ENCODE results near the gene MRTFA. TPM values are rescaled to one million over a fixed set of nuclear protein-coding genes. Genes with fewer than 3 reads are reported as not detected.

The MRTFA gene
- total RNA-seq, 6 experiments from 2014 or later: 9.3 to 20.6 (median 16.3) TPM

GRCh38 chr22:40388231-40388630 lies 248.3 kb downstream of the MRTFA start:
- TF ChIP-seq, protein P1, sequence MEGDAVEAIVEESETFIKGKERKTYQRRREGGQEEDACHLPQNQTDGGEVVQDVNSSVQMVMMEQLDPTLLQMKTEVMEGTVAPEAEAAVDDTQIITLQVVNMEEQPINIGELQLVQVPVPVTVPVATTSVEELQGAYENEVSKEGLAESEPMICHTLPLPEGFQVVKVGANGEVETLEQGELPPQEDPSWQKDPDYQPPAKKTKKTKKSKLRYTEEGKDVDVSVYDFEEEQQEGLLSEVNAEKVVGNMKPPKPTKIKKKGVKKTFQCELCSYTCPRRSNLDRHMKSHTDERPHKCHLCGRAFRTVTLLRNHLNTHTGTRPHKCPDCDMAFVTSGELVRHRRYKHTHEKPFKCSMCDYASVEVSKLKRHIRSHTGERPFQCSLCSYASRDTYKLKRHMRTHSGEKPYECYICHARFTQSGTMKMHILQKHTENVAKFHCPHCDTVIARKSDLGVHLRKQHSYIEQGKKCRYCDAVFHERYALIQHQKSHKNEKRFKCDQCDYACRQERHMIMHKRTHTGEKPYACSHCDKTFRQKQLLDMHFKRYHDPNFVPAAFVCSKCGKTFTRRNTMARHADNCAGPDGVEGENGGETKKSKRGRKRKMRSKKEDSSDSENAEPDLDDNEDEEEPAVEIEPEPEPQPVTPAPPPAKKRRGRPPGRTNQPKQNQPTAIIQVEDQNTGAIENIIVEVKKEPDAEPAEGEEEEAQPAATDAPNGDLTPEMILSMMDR (IDR thresholded peaks at IDR 0.05): no peak
- no peak for TF ChIP-seq POLR2A (IDR thresholded peaks at IDR 0.05)
- intact Hi-C loops (cut with DNase I): no loop called here
- DNase-seq: no peak
- no peak for ATAC-seq
- no peaks in the 10 kb centered on the region for H3K36me3 ChIP-seq
- no peak overlapping the region for H3K27ac ChIP-seq
- no peak overlapping the region for H3K4me3 ChIP-seq
- H3K9me3 ChIP-seq: no peaks in the 10 kb centered on the region
- H3K27me3 ChIP-seq: no peaks in the 10 kb centered on the region
- 74% methylated on average over 4 of the region's 4 CpGs for WGBS (ENCODE audit: insufficient coverage, low coverage, low lambda C conversion rate, missing lambda C conversion rate)
- peaks cover 0 to 7% (median 0%) of the 10 kb centered on the region in 4 donors for H3K4me1 ChIP-seq

GRCh38 chr22:40387746-40388145 lies 248.8 kb downstream of the MRTFA start:
- no peak for DNase-seq
- no peaks in the 10 kb centered on the region for H3K9me3 ChIP-seq

DNA sequence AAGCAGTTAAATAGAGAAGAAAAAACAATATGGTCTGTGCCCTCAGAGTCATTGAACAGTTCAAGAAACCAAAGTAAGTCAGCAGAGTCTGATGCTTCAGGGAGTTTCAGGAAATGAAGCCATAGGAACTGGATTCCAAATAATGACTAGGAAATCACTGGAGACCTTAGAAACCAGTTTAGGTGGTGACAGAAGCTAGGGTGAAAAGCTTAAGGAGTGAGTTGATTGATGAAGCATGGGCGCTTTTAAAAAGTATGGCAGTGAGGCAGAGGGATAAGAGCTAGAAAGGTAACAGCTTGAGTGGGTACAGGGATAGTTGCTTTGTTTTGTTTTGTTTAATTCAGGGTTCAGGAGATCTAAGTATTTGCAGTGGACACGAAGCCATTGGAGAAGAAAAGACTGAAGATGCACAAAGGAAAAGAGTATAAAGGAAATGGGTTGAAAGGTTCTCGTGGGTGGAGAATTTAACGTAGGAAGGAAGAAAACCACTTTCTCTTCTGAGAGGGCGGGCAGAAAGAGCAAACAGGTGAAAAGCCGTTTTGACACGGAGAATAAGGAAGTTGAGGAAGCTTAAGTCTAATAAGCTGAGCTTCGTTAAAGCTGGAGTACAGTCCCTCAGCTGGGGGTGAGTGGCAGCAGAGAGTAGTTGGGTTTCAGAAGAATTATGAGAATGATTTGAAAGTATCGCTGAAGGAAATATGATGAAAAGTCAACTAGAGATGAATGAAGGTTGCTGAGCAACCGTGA lies 251.3 kb downstream of the MRTFA start:
- Histone ChIP-seq H3K27me3 (no peaks in the 10 kb centered on the region), H3K4me1 (peaks cover 0 to 7% (median 0%) of the 10 kb centered on the region in 4 donors), H3K36me3 (no peaks in the 10 kb centered on the region), H3K9me3 (no peaks in the 10 kb centered on the region), H3K27ac (no peak overlapping the region), H3K4me3 (no peak overlapping the region)
- WGBS (ENCODE audit: insufficient coverage, low coverage, low lambda C conversion rate, missing lambda C conversion rate): 47% methylated on average over 10 of the region's 10 CpGs
- ATAC-seq: no peak
- DNase-seq: no peak
- intact Hi-C loops (cut with DNase I): no loop called here
- TF ChIP-seq, protein P1 (IDR thresholded peaks at IDR 0.05): no peak
- TF ChIP-seq POLR2A (IDR thresholded peaks at IDR 0.05): no peak

More at GRCh38 chr22:40387746-40388145, 248.8 kb downstream of the MRTFA start:
- intact Hi-C loops (cut with DNase I): no loop called here
- Histone ChIP-seq H3K4me1 (peaks cover 0 to 7% (median 0%) of the 10 kb centered on the region in 4 donors), H3K27me3 (no peaks in the 10 kb centered on the region), H3K36me3 (no peaks in the 10 kb centered on the region), H3K4me3 (no peak overlapping the region), H3K27ac (no peak overlapping the region)
- TF ChIP-seq, protein P1 (IDR thresholded peaks at IDR 0.05): no peak
- TF ChIP-seq POLR2A (IDR thresholded peaks at IDR 0.05): no peak
- WGBS (ENCODE audit: insufficient coverage, low coverage, low lambda C conversion rate, missing lambda C conversion rate): 49% methylated on average over 5 of the region's 5 CpGs
- peak; percentile 40 to 66 (median 58) for ATAC-seq

DNA sequence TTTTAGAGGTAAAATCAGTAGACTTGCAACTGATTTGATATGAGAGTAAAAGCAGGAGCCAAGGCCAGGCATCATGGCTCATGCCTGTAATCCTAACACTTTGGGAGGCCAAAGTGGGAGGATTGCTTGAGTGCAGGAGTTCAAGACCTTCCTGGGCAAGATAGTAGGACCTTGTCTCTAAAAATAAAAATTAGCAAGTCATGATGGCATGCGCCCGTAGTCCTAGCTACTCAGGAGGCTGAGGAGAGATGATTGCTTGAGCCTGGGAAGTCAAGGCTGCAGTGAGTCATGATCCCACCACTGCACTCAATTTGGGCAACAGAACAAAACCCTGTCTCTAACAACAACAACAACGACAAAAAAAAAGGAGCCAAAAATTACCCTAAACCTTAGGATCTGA lies 252.6 kb downstream of the MRTFA start:
- Histone ChIP-seq H3K27me3 (no peaks in the 10 kb centered on the region), H3K36me3 (no peaks in the 10 kb centered on the region), H3K27ac (no peak overlapping the region), H3K4me3 (no peak overlapping the region), H3K4me1 (peaks cover 0 to 7% (median 0%) of the 10 kb centered on the region in 4 donors), H3K9me3 (no peaks in the 10 kb centered on the region)
- DNase-seq (no peak), ATAC-seq (no peak)
- intact Hi-C loops (cut with DNase I): no loop called here
- WGBS (ENCODE audit: insufficient coverage, low coverage, low lambda C conversion rate, missing lambda C conversion rate): 81% methylated on average over 3 of the region's 3 CpGs
- TF ChIP-seq POLR2A (IDR thresholded peaks at IDR 0.05): no peak
- TF ChIP-seq, protein P1 (IDR thresholded peaks at IDR 0.05): no peak

All from right lobe of liver (tissue), 6 donors.